ENCODE results near the gene MAP3K20. TPM values are rescaled to one million over a fixed set of nuclear protein-coding genes. Genes with fewer than 3 reads are reported as not detected.

The MAP3K20 gene
- total RNA-seq, 4 donors from 2014 or later, result 33.0 to 56.1 (median 44.4) TPM

DNA sequence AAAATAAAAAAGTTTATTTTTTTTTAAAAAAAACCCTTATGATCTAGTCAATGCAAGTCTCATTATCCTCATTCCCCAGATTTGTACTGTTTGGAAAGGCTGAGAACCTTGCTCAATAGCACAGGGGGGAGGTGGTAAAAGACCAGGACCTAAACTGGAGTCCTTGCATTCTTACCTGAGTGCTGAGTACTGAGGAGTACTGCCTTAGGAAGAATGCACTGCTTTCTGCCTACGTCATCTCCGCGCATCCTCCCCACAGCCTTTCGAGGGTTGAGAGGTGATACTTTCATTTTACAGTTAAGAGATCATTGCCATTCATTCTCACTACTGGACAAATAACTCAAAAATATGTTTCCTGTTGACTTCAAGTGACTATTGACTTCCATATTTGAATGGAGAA, 73.8 kb downstream of the MAP3K20 start:
- DNase-seq (ENCODE audit: low spot score) (no peak), ATAC-seq (ENCODE audit: low FRiP score) (no peak)
- TF ChIP-seq, protein P1, sequence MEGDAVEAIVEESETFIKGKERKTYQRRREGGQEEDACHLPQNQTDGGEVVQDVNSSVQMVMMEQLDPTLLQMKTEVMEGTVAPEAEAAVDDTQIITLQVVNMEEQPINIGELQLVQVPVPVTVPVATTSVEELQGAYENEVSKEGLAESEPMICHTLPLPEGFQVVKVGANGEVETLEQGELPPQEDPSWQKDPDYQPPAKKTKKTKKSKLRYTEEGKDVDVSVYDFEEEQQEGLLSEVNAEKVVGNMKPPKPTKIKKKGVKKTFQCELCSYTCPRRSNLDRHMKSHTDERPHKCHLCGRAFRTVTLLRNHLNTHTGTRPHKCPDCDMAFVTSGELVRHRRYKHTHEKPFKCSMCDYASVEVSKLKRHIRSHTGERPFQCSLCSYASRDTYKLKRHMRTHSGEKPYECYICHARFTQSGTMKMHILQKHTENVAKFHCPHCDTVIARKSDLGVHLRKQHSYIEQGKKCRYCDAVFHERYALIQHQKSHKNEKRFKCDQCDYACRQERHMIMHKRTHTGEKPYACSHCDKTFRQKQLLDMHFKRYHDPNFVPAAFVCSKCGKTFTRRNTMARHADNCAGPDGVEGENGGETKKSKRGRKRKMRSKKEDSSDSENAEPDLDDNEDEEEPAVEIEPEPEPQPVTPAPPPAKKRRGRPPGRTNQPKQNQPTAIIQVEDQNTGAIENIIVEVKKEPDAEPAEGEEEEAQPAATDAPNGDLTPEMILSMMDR (IDR thresholded peaks at IDR 0.05), result no peak

DNA sequence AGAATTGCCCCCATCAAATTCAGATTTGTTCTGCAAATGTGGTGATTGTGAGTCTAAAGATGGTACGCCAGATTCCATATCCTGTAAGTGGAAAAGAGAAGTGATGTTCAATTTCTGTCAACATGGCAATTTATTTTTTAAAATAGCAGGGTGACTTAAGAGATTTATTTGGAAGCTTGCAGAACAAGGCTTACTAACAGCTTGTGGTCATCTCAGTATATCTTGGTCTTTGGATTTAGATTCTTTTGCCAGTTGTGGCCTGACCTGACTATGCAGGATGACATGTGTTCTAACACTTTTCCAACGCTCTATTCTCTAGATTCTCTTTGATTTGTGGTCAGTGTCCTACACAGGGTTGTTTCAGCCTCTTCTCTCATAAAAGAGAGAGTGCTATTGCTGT, 74.4 kb downstream of the MAP3K20 start:
- ATAC-seq (ENCODE audit: low FRiP score), result no peak
- TF ChIP-seq, protein P1 (IDR thresholded peaks at IDR 0.05), result no peak
- DNase-seq (ENCODE audit: low spot score), result no peak

DNA sequence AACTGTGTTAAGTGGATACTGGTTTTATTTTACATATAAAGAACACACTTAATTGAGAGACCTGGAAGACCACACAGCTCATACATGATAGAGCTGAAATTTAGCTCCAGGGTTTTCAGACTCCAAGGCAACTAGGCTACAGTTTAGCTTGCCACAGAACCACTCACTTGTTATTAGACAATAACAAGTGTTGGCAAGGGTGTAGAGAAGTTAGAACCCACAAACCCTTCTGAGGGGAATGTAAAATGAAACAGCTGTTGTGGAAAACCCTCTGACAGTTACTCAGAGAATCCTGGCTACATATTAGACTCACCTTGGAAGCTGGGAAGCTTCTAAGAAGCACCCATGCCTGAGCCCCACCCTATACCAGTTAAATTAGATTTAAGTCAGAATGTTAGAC, 75.3 kb downstream of the MAP3K20 start:
- no peak for DNase-seq (ENCODE audit: low spot score)
- ATAC-seq (ENCODE audit: low FRiP score), result no peak
- TF ChIP-seq, protein P1 (IDR thresholded peaks at IDR 0.05), result no peak

DNA sequence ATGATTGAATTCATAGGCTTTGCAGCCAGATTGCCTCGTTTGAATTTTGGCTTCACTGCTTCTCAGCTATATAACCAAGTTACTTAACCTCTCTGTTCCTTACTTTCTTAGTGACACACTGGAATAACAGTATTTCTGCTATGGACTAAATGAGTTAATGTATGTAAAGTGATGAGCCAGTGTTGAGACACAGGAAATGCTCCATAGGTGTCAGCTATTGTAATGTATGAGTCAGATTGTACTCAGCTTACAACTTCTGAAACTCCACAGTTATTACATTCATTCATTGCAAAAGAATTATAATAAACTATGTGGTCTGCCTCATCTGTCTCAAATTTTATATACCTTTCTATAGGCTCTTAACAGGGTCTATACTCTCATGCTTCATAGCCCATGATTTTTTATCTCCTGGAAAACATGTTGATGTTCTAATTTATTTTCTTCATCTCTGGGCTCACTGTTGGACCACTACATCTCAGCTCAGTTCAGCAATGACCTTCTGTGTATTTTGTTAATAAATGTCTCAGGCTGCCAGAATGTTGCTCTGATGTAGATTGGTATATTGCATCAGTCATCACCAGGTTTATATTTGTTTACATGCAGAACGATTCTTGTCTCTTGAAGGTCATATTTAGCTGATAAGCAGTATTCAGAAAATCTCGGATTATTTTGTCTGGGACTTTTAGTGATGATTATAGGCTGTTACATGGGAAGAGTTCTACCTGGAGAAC, 76.2 kb downstream of the MAP3K20 start:
- ATAC-seq (ENCODE audit: low FRiP score) (peak; percentile 56), DNase-seq (ENCODE audit: low spot score) (no peak)
- TF ChIP-seq, protein P1 (IDR thresholded peaks at IDR 0.05), result no peak

DNA sequence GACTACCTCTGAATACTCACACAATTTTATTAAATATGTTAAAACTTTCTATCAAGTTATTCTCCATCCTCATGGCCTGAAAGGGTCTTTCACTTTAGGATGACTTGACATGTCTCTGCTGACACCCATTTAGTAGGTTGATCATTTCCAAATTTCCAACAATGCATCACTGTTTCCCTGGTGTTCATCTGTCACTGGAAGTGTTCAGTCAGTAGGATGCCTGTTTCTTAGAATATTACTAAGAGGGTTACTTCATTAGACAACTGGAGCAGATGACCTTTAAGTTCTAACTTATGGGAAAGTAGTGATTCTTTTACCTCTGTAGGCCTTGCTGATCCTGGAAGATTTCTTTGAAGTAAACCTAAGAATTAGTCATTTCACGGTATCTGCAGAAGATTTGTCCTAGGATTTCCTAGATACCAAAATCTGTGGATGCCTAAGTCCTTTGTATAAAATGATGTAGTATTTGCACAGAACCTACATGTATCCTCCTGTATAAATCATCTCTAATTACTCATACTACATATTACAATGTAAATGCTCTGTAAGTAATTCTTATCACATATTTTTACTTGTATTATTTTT, 77.7 kb downstream of the MAP3K20 start:
- TF ChIP-seq, protein P1 (IDR thresholded peaks at IDR 0.05), result no peak
- DNase-seq (ENCODE audit: low spot score), result no peak
- no peak for ATAC-seq (ENCODE audit: low FRiP score)

DNA sequence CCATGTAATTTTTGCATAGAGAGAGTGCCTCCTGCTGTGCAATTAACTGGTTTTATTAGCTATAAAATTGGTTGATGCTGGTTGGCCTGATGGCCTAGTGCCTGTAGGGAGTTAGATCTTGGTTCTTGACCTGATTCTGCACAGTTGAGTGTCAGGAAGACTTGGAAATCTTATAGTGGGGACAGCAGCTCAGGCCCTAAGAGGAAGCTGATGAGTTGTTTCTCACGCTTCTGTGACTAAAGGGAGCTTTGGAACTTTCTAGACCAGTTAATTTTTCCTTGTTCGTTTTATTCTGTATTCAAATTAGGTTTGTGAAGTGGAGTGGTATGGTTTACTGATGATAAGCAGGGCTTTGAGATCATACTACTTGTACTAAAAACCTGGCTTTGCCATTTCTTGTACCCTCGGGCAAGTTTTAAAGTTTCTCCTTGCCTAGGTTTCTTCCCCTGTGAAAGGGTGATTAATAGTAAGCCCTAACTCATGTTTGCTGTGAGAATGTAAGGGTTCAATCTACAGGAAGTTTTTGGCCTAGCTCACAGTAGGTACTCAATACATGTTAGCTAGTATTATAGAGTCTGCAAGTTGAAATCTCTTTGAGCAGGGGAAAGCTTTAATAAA, 82.1 kb downstream of the MAP3K20 start:
- TF ChIP-seq, protein P1 (IDR thresholded peaks at IDR 0.05), result no peak
- DNase-seq (ENCODE audit: low spot score) (no peak), ATAC-seq (ENCODE audit: low FRiP score) (no peak)
